GM12878 (cell line): ENCODE data around the gene BORCS6. TPM values are rescaled to one million over a fixed set of nuclear protein-coding genes. Genes with fewer than 3 reads are reported as not detected.

Experiments
- ATF3 ChIP-seq: IDR thresholded peaks from 2 replicates; pipeline ENCODE4 v1.6.1; 2011; ENCODE audit warnings: low read depth, mild to moderate bottlenecking, low read length, moderate library complexity, borderline replicate concordance; ENCODE audit errors: extremely low read depth
- BHLHE40 ChIP-seq, 2 experiments: fragments of 450-650 bp in 1 of 2; IDR thresholded peaks; 2 replicates each; pipeline ENCODE4 v1.6.1; 2011 to 2017; ENCODE audit warnings: low read depth in 2 of 2, borderline replicate concordance in 1 of 2, improper control_type of control experiment in 1 of 2, low read length in 1 of 2, mild to moderate bottlenecking in 1 of 2
- CREM ChIP-seq: IDR thresholded peaks from 2 replicates; pipeline ENCODE4 v1.6.1; 2014; ENCODE audit warnings: antibody characterized with exemption, low read depth
- FOS ChIP-seq: IDR thresholded peaks from 3 replicates; pipeline ENCODE4 v1.6.1; 2011; ENCODE audit warnings: borderline replicate concordance; ENCODE audit not compliant: insufficient read length; ENCODE audit errors: extremely low read depth
- GABPA ChIP-seq: IDR thresholded peaks from 2 replicates; pipeline ENCODE4 v1.6.1; 2014; ENCODE audit warnings: antibody characterized with exemption, low read depth, mild to moderate bottlenecking, inconsistent platforms
- KAT2A ChIP-seq: conservative IDR thresholded peaks from 2 replicates; pipeline ENCODE4 v1.6.1; 2011; ENCODE audit warnings: low read depth, low read length; ENCODE audit not compliant: control insufficient read depth
- KLF5 ChIP-seq: fragments of 450-650 bp; IDR thresholded peaks from 2 replicates; pipeline ENCODE4 v1.6.1; 2014; ENCODE audit warnings: mild to moderate bottlenecking; ENCODE audit not compliant: partially characterized antibody
- POLR2AphosphoS2 ChIP-seq: IDR thresholded peaks from 2 replicates; pipeline ENCODE4 v1.6.1; 2011; ENCODE audit warnings: low read depth, mild to moderate bottlenecking, low read length, improper control_type of control experiment, moderate library complexity
- POLR2AphosphoS5 ChIP-seq: IDR thresholded peaks from 2 replicates; pipeline ENCODE4 v1.6.1; 2011; ENCODE audit warnings: mild to moderate bottlenecking, low read length, inconsistent platforms
- RCOR1 ChIP-seq: conservative IDR thresholded peaks from 2 replicates; pipeline ENCODE4 v1.6.1; 2012; ENCODE audit warnings: low read depth, low read length, improper control_type of control experiment
- SIX5 ChIP-seq: IDR thresholded peaks from 2 replicates; pipeline ENCODE4 v1.6.1; 2011; ENCODE audit warnings: mild to moderate bottlenecking, low read depth, low read length, moderate library complexity; ENCODE audit not compliant: severe bottlenecking
- SMAD5 ChIP-seq: IDR thresholded peaks from 2 replicates; pipeline ENCODE4 v1.6.1; 2016; ENCODE audit warnings: antibody characterized with exemption, low read depth
- SREBF1 ChIP-seq: IDR thresholded peaks from 2 replicates; pipeline ENCODE4 v1.6.1; 2012; ENCODE audit warnings: mild to moderate bottlenecking, low read length
- SREBF2 ChIP-seq: IDR thresholded peaks from 2 replicates; pipeline ENCODE4 v1.6.1; 2012; ENCODE audit warnings: mild to moderate bottlenecking, low read length
- polyA plus RNA-seq, 11 experiments: library from polyadenylated mRNA; depleted of rRNA in 4 of 11; unstranded in 6 of 11; stranded (reverse) in 5 of 11; fragments of >200 nt; fragmentation: Nextera tagmentation in 4 of 11; fragmentation: Illumina TruSeq in 1 of 11; extraction: Ambion mirVana in 4 of 11; extraction: Trizol in 1 of 11; gene quantifications; 1 replicate in 1 of 11; 2 replicates in 10 of 11; pipeline versions ENCODE4 v1.2.1 to v1.2.3, GENCODE V29; 2011 to 2016; ENCODE audit warnings: inconsistent platforms in 2 of 11, missing spikeins in 2 of 11, low read depth in 1 of 11
- total RNA-seq, 4 experiments: library from RNA; depleted of rRNA in 3 of 4; stranded (reverse); fragments of >200 nt in 3 of 4; fragmentation: Illumina TruSeq in 1 of 4; extraction: Trizol in 1 of 4; gene quantifications; 2 replicates each; pipeline versions ENCODE4 v1.2.1 to v1.2.3, GENCODE V29; 2013 to 2021
- TF ChIP-seq, protein P1 (sequence below): fragments of 450-650 bp; IDR thresholded peaks from 2 replicates; pipeline ENCODE4 v1.6.1; 2016; ENCODE audit warnings: mild to moderate bottlenecking
- TF ChIP-seq, protein P2 (sequence below): IDR thresholded peaks from 2 replicates; pipeline ENCODE4 v1.6.1; 2012; ENCODE audit warnings: low read depth, low read length, improper control_type of control experiment
- TF ChIP-seq, protein P3 (sequence below): IDR thresholded peaks from 2 replicates; pipeline ENCODE4 v1.6.1; 2012; ENCODE audit warnings: low read length, inconsistent platforms
- TF ChIP-seq, protein P4 (sequence below): fragments of 450-650 bp; IDR thresholded peaks from 2 replicates; pipeline ENCODE4 v1.6.1; 2014; ENCODE audit warnings: mild to moderate bottlenecking
- TF ChIP-seq, protein P5 (sequence below): fragments of 450-650 bp; IDR thresholded peaks from 2 replicates; pipeline ENCODE4 v1.6.1; 2017; ENCODE audit warnings: low read depth, mild to moderate bottlenecking, moderate library complexity
- TF ChIP-seq, protein P6 (sequence below): fragments of 450-650 bp; conservative IDR thresholded peaks from 2 replicates; pipeline ENCODE4 v1.6.1; 2017; ENCODE audit warnings: mild to moderate bottlenecking, moderate library complexity

Gene BORCS6
- total and polyA plus RNA-seq, 10 of the 15 experiments (the other 5 are each of a cell fraction or from before 2014, with no cell fraction given) = 0.37 to 14.1 (median 6.7) TPM

GRCh38 chr17:8158267-8159031 is 31.5 kb downstream of the BORCS6 start (continued):
- TF ChIP-seq, protein P1, sequence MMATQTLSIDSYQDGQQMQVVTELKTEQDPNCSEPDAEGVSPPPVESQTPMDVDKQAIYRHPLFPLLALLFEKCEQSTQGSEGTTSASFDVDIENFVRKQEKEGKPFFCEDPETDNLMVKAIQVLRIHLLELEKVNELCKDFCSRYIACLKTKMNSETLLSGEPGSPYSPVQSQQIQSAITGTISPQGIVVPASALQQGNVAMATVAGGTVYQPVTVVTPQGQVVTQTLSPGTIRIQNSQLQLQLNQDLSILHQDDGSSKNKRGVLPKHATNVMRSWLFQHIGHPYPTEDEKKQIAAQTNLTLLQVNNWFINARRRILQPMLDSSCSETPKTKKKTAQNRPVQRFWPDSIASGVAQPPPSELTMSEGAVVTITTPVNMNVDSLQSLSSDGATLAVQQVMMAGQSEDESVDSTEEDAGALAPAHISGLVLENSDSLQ = peak; percentile 29; the same call in 1 of the 2 replicates
- TF ChIP-seq, protein P2, sequence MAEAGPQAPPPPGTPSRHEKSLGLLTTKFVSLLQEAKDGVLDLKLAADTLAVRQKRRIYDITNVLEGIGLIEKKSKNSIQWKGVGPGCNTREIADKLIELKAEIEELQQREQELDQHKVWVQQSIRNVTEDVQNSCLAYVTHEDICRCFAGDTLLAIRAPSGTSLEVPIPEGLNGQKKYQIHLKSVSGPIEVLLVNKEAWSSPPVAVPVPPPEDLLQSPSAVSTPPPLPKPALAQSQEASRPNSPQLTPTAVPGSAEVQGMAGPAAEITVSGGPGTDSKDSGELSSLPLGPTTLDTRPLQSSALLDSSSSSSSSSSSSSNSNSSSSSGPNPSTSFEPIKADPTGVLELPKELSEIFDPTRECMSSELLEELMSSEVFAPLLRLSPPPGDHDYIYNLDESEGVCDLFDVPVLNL = no peak
- TF ChIP-seq GABPA (no peak), SMAD5 (0 out of 2 replicates have a peak, but pooled peaks have one; percentile 9), SREBF2 (no peak), SREBF1 (no peak), KAT2A (no peak), KLF5 (no peak), RCOR1 (no peak), BHLHE40 (IDR thresholded peaks at IDR 0.05; ENCODE audit: borderline replicate concordance in 1 of 2, low read depth in 2 of 2, low read length in 1 of 2) (peak in 1 of 2 experiments; percentile 54; a peak in 1 of 4 replicates), POLR2AphosphoS2 (peak; percentile 69; the same call in 1 of the 2 replicates), SIX5 (no peak), FOS (no peak), CREM (no peak), POLR2AphosphoS5 (peak; percentile 20; the same call in 1 of the 2 replicates), ATF3 (no peak)
- TF ChIP-seq, protein P3, sequence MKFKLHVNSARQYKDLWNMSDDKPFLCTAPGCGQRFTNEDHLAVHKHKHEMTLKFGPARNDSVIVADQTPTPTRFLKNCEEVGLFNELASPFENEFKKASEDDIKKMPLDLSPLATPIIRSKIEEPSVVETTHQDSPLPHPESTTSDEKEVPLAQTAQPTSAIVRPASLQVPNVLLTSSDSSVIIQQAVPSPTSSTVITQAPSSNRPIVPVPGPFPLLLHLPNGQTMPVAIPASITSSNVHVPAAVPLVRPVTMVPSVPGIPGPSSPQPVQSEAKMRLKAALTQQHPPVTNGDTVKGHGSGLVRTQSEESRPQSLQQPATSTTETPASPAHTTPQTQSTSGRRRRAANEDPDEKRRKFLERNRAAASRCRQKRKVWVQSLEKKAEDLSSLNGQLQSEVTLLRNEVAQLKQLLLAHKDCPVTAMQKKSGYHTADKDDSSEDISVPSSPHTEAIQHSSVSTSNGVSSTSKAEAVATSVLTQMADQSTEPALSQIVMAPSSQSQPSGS = no peak
- TF ChIP-seq, protein P4, sequence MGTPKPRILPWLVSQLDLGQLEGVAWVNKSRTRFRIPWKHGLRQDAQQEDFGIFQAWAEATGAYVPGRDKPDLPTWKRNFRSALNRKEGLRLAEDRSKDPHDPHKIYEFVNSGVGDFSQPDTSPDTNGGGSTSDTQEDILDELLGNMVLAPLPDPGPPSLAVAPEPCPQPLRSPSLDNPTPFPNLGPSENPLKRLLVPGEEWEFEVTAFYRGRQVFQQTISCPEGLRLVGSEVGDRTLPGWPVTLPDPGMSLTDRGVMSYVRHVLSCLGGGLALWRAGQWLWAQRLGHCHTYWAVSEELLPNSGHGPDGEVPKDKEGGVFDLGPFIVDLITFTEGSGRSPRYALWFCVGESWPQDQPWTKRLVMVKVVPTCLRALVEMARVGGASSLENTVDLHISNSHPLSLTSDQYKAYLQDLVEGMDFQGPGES = no peak
- TF ChIP-seq, protein P5, sequence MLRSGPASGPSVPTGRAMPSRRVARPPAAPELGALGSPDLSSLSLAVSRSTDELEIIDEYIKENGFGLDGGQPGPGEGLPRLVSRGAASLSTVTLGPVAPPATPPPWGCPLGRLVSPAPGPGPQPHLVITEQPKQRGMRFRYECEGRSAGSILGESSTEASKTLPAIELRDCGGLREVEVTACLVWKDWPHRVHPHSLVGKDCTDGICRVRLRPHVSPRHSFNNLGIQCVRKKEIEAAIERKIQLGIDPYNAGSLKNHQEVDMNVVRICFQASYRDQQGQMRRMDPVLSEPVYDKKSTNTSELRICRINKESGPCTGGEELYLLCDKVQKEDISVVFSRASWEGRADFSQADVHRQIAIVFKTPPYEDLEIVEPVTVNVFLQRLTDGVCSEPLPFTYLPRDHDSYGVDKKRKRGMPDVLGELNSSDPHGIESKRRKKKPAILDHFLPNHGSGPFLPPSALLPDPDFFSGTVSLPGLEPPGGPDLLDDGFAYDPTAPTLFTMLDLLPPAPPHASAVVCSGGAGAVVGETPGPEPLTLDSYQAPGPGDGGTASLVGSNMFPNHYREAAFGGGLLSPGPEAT = peak; percentile 60; the same call in 1 of the 2 replicates
- TF ChIP-seq, protein P6, sequence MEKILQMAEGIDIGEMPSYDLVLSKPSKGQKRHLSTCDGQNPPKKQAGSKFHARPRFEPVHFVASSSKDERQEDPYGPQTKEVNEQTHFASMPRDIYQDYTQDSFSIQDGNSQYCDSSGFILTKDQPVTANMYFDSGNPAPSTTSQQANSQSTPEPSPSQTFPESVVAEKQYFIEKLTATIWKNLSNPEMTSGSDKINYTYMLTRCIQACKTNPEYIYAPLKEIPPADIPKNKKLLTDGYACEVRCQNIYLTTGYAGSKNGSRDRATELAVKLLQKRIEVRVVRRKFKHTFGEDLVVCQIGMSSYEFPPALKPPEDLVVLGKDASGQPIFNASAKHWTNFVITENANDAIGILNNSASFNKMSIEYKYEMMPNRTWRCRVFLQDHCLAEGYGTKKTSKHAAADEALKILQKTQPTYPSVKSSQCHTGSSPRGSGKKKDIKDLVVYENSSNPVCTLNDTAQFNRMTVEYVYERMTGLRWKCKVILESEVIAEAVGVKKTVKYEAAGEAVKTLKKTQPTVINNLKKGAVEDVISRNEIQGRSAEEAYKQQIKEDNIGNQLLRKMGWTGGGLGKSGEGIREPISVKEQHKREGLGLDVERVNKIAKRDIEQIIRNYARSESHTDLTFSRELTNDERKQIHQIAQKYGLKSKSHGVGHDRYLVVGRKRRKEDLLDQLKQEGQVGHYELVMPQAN = 0 out of 2 replicates have a peak, but pooled peaks have one; percentile 17
